ENCODE data around the gene NEK2.
"Not testable (repeated sequence)": the region's sequence is repeated elsewhere in the genome, so short reads cannot be mapped to it uniquely, and the experiment has no call there.

NEK2 gene

GRCh38 chr1:211695135-211695816, 19.9 kb upstream of the NEK2 start:
- Histone ChIP-seq H3K27me3 (ENCODE audit: low read length) (no peaks in the 10 kb centered on the region), H3K4me2 (ENCODE audit: low read depth, low read length, poor library complexity, severe bottlenecking) (no peak overlapping the region), H3F3A (ENCODE audit: insufficient read depth) (0 out of 2 replicates have a peak, but pooled peaks cover 9% of the 10 kb centered on the region), H3K79me2 (ENCODE audit: insufficient read depth, low read length) (no peaks in the 10 kb centered on the region), H3K36me3 (ENCODE audit: low read length) (no peaks in the 10 kb centered on the region), H3K9ac (ENCODE audit: low read length) (no peak overlapping the region), H3K27ac (ENCODE audit: low read depth, low read length) (peak overlapping the region; percentile 33; the same call in 1 of the 2 replicates), H3K9me2 (replicated peaks; ENCODE audit: insufficient read depth, low read length) (no peaks in the 10 kb centered on the region), H2AFZ (ENCODE audit: low read depth, low read length, severe bottlenecking) (no peak overlapping the region), H3K9me3 (ENCODE audit: insufficient read depth, low read length) (no peaks in the 10 kb centered on the region), H3K4me3 (ENCODE audit: insufficient read depth, low read length, poor library complexity, severe bottlenecking) (no peak overlapping the region), H4K20me1 (ENCODE audit: low read depth, low read length) (no peaks in the 10 kb centered on the region)
- TF ChIP-seq EZH2phosphoT487 (conservative IDR thresholded peaks at IDR 0.05; ENCODE audit: low read length) (no peak), CTCF (IDR thresholded peaks at IDR 0.05; ENCODE audit: insufficient read depth, low read length, poor library complexity, severe bottlenecking) (no peak)

- not testable (repeated sequence) for H2AFZ ChIP-seq (ENCODE audit: low read depth, low read length, severe bottlenecking); H3F3A ChIP-seq (ENCODE audit: insufficient read depth); H3K9ac ChIP-seq (ENCODE audit: low read length); H3K4me3 ChIP-seq (ENCODE audit: insufficient read depth, low read length, poor library complexity, severe bottlenecking); H3K4me2 ChIP-seq (ENCODE audit: low read depth, low read length, poor library complexity, severe bottlenecking); H3K79me2 ChIP-seq (ENCODE audit: insufficient read depth, low read length); H3K9me3 ChIP-seq (ENCODE audit: insufficient read depth, low read length); H3K27me3 ChIP-seq (ENCODE audit: low read length); H3K36me3 ChIP-seq (ENCODE audit: low read length); H3K27ac ChIP-seq (ENCODE audit: low read depth, low read length); H4K20me1 ChIP-seq (ENCODE audit: low read depth, low read length); H3K9me2 ChIP-seq (replicated peaks; ENCODE audit: insufficient read depth, low read length)
Observed at GRCh38 chr1:211693911-211694310, 18.5 kb upstream of the NEK2 start.

GRCh38 chr1:211688421-211688820, 13.0 kb upstream of the NEK2 start:
- Histone ChIP-seq H3K9ac (ENCODE audit: low read length) (no peak overlapping the region), H3K9me2 (replicated peaks; ENCODE audit: insufficient read depth, low read length) (no peaks in the 10 kb centered on the region), H3K27me3 (ENCODE audit: low read length) (no peaks in the 10 kb centered on the region), H3K4me3 (ENCODE audit: insufficient read depth, low read length, poor library complexity, severe bottlenecking) (no peak overlapping the region), H3K79me2 (ENCODE audit: insufficient read depth, low read length) (no peaks in the 10 kb centered on the region), H3K4me2 (ENCODE audit: low read depth, low read length, poor library complexity, severe bottlenecking) (no peak overlapping the region), H3F3A (ENCODE audit: insufficient read depth) (no peaks in the 10 kb centered on the region), H4K20me1 (ENCODE audit: low read depth, low read length) (no peaks in the 10 kb centered on the region), H3K27ac (ENCODE audit: low read depth, low read length) (no peak overlapping the region), H3K36me3 (ENCODE audit: low read length) (no peaks in the 10 kb centered on the region), H2AFZ (ENCODE audit: low read depth, low read length, severe bottlenecking) (no peak overlapping the region), H3K9me3 (ENCODE audit: insufficient read depth, low read length) (no peaks in the 10 kb centered on the region)
- TF ChIP-seq CTCF (IDR thresholded peaks at IDR 0.05; ENCODE audit: insufficient read depth, low read length, poor library complexity, severe bottlenecking) = no peak
- no peak for TF ChIP-seq EZH2phosphoT487 (conservative IDR thresholded peaks at IDR 0.05; ENCODE audit: low read length)

GRCh38 chr1:211687462-211688215, 12.2 kb upstream of the NEK2 start:
- Histone ChIP-seq H3K9ac (ENCODE audit: low read length) (no peak overlapping the region), H4K20me1 (ENCODE audit: low read depth, low read length) (no peaks in the 10 kb centered on the region), H3K27me3 (ENCODE audit: low read length) (no peaks in the 10 kb centered on the region), H3K9me2 (replicated peaks; ENCODE audit: insufficient read depth, low read length) (no peaks in the 10 kb centered on the region), H3K4me3 (ENCODE audit: insufficient read depth, low read length, poor library complexity, severe bottlenecking) (no peak overlapping the region), H2AFZ (ENCODE audit: low read depth, low read length, severe bottlenecking) (no peak overlapping the region), H3K9me3 (ENCODE audit: insufficient read depth, low read length) (no peaks in the 10 kb centered on the region), H3K36me3 (ENCODE audit: low read length) (no peaks in the 10 kb centered on the region), H3K27ac (ENCODE audit: low read depth, low read length) (no peak overlapping the region), H3K79me2 (ENCODE audit: insufficient read depth, low read length) (no peaks in the 10 kb centered on the region), H3K4me2 (ENCODE audit: low read depth, low read length, poor library complexity, severe bottlenecking) (no peak overlapping the region), H3F3A (ENCODE audit: insufficient read depth) (no peaks in the 10 kb centered on the region)
- TF ChIP-seq EZH2phosphoT487 (conservative IDR thresholded peaks at IDR 0.05; ENCODE audit: low read length) (no peak), CTCF (IDR thresholded peaks at IDR 0.05; ENCODE audit: insufficient read depth, low read length, poor library complexity, severe bottlenecking) (no peak)

Measured in SU-DHL-6 (cell line).